Naive B cell (primary cell): ENCODE results near the gene SPATS2L. TPM values are rescaled to one million over a fixed set of nuclear protein-coding genes. Genes with fewer than 3 reads are reported as not detected.

Source experiments
- ATAC-seq, 2 donors: fragments of 150-1000 bp; cut with Tn5 transposase; 2 replicates each; pipeline ENCODE4 v1.10.0; 2021; ENCODE audit warnings: low read depth in 2 of 2, mild to moderate bottlenecking in 2 of 2, moderate library complexity in 2 of 2
- DNase-seq: peaks from one replicate; pipeline ENCODE4 v3.0.0; 2022
- H3K27ac Mint-ChIP-seq, 6 donors: one replicate each; pipeline ENCODE4 v1.8.0; 2020 to 2022; ENCODE audit warnings: mild to moderate bottlenecking in 6 of 6, mixed read lengths in 6 of 6, moderate library complexity in 5 of 6, inconsistent platforms in 2 of 6
- H3K27me3 Mint-ChIP-seq, 3 donors: one replicate each; pipeline ENCODE4 v1.8.0; 2021 to 2022; ENCODE audit warnings: mixed read lengths in 3 of 3, mild to moderate bottlenecking in 1 of 3
- H3K36me3 Mint-ChIP-seq, 2 donors: one replicate each; pipeline ENCODE4 v1.8.0; 2020 to 2022; ENCODE audit warnings: mixed read lengths in 2 of 2, inconsistent platforms in 1 of 2, mild to moderate bottlenecking in 1 of 2
- H3K4me1 Mint-ChIP-seq, 3 donors: one replicate each; pipeline ENCODE4 v1.8.0; 2020 to 2022; ENCODE audit warnings: mixed read lengths in 3 of 3, inconsistent platforms in 1 of 3, mild to moderate bottlenecking in 1 of 3, moderate library complexity in 1 of 3
- H3K4me3 Mint-ChIP-seq, 8 donors: one replicate each; pipeline ENCODE4 v1.8.0; 2020 to 2022; ENCODE audit warnings: mild to moderate bottlenecking in 8 of 8, mixed read lengths in 8 of 8, moderate library complexity in 8 of 8, inconsistent platforms in 2 of 8
- H3K9me3 Mint-ChIP-seq, 7 donors: one replicate each; pipeline ENCODE4 v1.8.0; 2020 to 2022; ENCODE audit warnings: mixed read lengths in 7 of 7, mild to moderate bottlenecking in 5 of 7, inconsistent platforms in 2 of 7, moderate library complexity in 1 of 7
- polyA plus RNA-seq, 6 donors: library from polyadenylated mRNA; unstranded; fragments of 300-500 nt; fragmentation: Illumina TruSeq; gene quantifications; one replicate each; pipeline ENCODE4 v1.2.3, GENCODE V29; 2021; ENCODE audit warnings: low read depth in 6 of 6

The SPATS2L gene
- polyA plus RNA-seq, 6 donors from 2014 or later: 0.33 to 2.8 (median 1.2) TPM; not detected in 3

GRCh38 chr2:200461846-200462710 lies 155.6 kb downstream of the SPATS2L start:
- Mint-ChIP-seq H3K4me3 (no peak overlapping the region), H3K27ac (no peak overlapping the region), H3K9me3 (no peaks in the 10 kb centered on the region), H3K4me1 (peaks cover 20 to 23% (median 22%) of the 10 kb centered on the region in 3 donors), H3K36me3 (no peaks in the 10 kb centered on the region), H3K27me3 (no peaks in the 10 kb centered on the region)
- no peak for DNase-seq
- ATAC-seq: no peak

DNA sequence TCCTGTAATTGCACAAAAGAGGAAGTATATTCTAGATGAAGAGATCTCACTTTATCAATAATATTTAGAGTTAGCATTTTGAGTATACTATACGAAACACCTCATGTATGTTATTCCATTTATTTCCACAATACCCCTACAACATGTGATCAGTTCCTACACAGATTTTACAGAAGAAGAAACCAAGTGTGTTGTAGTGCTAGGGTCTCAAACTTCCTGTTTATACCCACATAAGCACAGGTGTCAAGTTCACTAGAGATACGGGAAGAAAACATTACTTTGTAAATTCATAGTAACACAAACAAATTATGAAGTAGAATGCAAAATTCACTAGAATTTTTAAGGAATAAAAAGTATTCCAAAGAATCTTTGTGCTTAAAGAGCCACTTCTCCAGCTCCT lies 157.0 kb downstream of the SPATS2L start:
- H3K9me3 Mint-ChIP-seq: no peaks in the 10 kb centered on the region
- peak; percentile 60 to 72 for ATAC-seq
- peak overlapping the region in 1 of 6 donors; percentile 57 for H3K27ac Mint-ChIP-seq
- peaks cover 19 to 36% (median 26%) of the 10 kb centered on the region in 3 donors for H3K4me1 Mint-ChIP-seq
- no peaks in the 10 kb centered on the region for H3K36me3 Mint-ChIP-seq
- H3K27me3 Mint-ChIP-seq: no peaks in the 10 kb centered on the region
- no peak for DNase-seq
- no peak overlapping the region for H3K4me3 Mint-ChIP-seq

- Mint-ChIP-seq H3K4me1 (peaks cover 32 to 48% (median 35%) of the 10 kb centered on the region in 3 donors), H3K9me3 (no peaks in the 10 kb centered on the region), H3K36me3 (no peaks in the 10 kb centered on the region), H3K27me3 (no peaks in the 10 kb centered on the region), H3K4me3 (peak overlapping the region in 7 of 8 donors; percentile 0 to 83 (median 38)), H3K27ac (peak overlapping the region in 4 of 6 donors; percentile 9 to 81 (median 24))
- no peak for DNase-seq
- ATAC-seq: peak; percentile 51 to 57
These were observed 160.2 kb downstream of the SPATS2L start for GRCh38 chr2:200466425-200467418.

DNA sequence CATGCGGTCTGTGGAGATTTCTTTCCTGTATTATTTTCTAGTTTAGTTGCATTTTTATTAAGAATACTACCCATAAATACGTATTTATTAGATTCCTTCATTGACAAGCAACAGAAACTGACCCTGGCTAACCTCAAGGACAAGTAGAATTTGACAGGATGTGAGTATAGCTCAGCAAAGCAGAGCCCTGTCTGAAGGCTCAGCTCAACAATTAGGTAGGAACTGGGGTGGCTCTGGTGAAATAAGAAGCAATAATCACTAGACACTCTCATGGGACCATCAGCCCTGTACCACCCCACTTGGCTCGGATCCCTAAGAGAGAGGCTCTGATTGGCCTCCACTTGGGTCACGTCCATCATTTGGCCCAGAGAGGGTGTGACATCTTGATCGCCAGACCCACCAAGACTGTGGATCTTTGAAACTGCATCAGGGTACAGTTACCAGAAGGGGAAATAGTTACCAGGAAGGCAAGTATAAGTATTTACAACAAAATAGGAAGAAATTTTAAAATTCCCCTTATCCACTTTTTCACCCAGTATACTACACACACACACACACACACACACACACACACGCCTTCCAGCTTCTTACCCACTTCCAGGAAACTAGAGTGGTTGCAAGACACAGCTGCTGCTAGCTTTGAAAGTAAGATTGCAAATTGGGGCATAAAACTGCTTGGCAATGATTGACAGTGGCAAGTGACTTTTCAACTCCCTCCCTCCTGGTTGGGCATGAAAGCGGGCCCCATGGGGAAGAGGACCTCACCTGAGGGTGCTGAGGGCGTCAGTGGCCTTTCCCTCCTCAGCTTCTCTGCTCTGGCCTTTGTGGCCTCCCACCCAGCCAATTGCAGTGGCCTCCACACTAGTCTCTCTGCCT lies 161.6 kb downstream of the SPATS2L start:
- peaks cover 30 to 45% (median 36%) of the 10 kb centered on the region in 3 donors for H3K4me1 Mint-ChIP-seq
- H3K27ac Mint-ChIP-seq: peak overlapping the region in 2 of 6 donors; percentile 73 to 77
- no peak for ATAC-seq
- DNase-seq: no peak
- no peak overlapping the region for H3K4me3 Mint-ChIP-seq
- H3K27me3 Mint-ChIP-seq: no peaks in the 10 kb centered on the region
- H3K36me3 Mint-ChIP-seq: no peaks in the 10 kb centered on the region
- H3K9me3 Mint-ChIP-seq: no peaks in the 10 kb centered on the region

DNA sequence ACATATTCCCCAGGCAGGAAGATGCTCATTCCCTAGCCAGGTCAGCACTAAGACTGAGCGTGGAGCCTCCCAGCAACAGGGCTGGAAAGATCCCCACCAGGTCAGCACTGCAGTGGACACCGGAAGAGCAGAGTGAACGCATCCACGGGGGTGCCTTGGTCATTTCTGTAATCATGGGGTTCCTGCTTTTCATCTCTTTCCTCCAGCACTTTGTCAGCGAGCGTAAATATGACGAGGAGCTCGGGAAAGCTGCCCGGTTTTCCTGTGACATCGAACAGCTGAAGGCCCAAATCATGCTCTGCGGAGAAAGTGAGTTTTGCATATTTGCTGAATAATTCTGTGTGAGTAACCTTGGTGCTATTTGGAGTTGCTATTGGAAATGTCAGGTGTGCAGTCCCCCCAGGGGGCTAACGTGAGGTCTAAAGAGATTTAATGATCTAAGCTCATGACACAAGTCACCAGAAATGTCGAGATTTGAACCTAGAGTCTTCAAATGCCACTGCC lies 163.3 kb downstream of the SPATS2L start:
- peaks cover 23 to 39% (median 31%) of the 10 kb centered on the region in 3 donors for H3K4me1 Mint-ChIP-seq
- no peak overlapping the region for H3K4me3 Mint-ChIP-seq
- DNase-seq (no peak), ATAC-seq (no peak)
- H3K9me3 Mint-ChIP-seq: no peaks in the 10 kb centered on the region
- no peaks in the 10 kb centered on the region for H3K36me3 Mint-ChIP-seq
- H3K27ac Mint-ChIP-seq: no peak overlapping the region
- H3K27me3 Mint-ChIP-seq: no peaks in the 10 kb centered on the region

GRCh38 chr2:200470230-200470629 lies 163.7 kb downstream of the SPATS2L start:
- no peaks in the 10 kb centered on the region for H3K27me3 Mint-ChIP-seq
- peaks cover 19 to 39% (median 31%) of the 10 kb centered on the region in 3 donors for H3K4me1 Mint-ChIP-seq
- ATAC-seq (no peak), DNase-seq (no peak)
- H3K9me3 Mint-ChIP-seq: no peaks in the 10 kb centered on the region
- H3K27ac Mint-ChIP-seq: peak overlapping the region in 2 of 6 donors; percentile 30 to 61
- H3K36me3 Mint-ChIP-seq: no peaks in the 10 kb centered on the region
- no peak overlapping the region for H3K4me3 Mint-ChIP-seq

DNA sequence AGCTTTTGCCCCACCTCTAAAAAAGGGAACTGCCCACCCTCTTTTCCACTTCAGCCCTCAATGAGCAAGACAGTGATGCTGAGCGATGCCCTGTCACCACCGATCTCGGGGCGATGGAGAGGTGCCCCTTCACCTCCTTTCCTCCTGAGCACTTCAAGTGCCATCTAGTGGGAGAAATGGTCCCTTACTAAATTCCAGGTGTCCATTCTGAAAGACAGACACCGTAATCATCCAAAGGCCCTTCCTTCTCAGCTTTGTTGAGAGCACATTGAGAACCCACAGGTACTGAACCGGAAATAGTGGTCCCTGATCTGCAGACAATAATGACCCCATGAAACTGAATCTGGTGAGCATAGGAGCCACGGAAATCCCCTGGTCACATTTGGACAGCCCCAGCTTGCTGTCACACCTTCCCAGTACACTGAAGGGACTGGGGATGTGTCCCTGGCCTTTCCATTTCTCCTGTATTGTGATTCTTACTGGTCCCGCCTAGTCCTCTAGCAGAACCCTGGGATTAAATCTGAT lies 164.9 kb downstream of the SPATS2L start:
- Mint-ChIP-seq H3K27me3 (no peaks in the 10 kb centered on the region), H3K4me1 (peaks cover 15 to 31% (median 28%) of the 10 kb centered on the region in 3 donors), H3K27ac (peak overlapping the region in 2 of 6 donors; percentile 2 to 49), H3K36me3 (no peaks in the 10 kb centered on the region), H3K4me3 (peak overlapping the region in 5 of 8 donors; percentile 7 to 72 (median 48)), H3K9me3 (no peaks in the 10 kb centered on the region)
- peak; percentile 68 to 75 for ATAC-seq
- peak; percentile 45 for DNase-seq

GRCh38 chr2:200471928-200472645 lies 165.6 kb downstream of the SPATS2L start:
- DNase-seq (no peak), ATAC-seq (no peak)
- Mint-ChIP-seq H3K27me3 (no peaks in the 10 kb centered on the region), H3K4me1 (peaks cover 10 to 26% (median 24%) of the 10 kb centered on the region in 3 donors), H3K36me3 (no peaks in the 10 kb centered on the region), H3K4me3 (no peak overlapping the region), H3K27ac (no peak overlapping the region), H3K9me3 (no peaks in the 10 kb centered on the region)

GRCh38 chr2:200472853-200473464 lies 166.5 kb downstream of the SPATS2L start:
- Mint-ChIP-seq H3K4me3 (no peak overlapping the region), H3K4me1 (peaks cover 6 to 20% (median 17%) of the 10 kb centered on the region in 3 donors), H3K36me3 (no peaks in the 10 kb centered on the region), H3K9me3 (no peaks in the 10 kb centered on the region), H3K27ac (peak overlapping the region in 1 of 6 donors; percentile 32), H3K27me3 (no peaks in the 10 kb centered on the region)
- ATAC-seq: no peak
- DNase-seq: no peak

DNA sequence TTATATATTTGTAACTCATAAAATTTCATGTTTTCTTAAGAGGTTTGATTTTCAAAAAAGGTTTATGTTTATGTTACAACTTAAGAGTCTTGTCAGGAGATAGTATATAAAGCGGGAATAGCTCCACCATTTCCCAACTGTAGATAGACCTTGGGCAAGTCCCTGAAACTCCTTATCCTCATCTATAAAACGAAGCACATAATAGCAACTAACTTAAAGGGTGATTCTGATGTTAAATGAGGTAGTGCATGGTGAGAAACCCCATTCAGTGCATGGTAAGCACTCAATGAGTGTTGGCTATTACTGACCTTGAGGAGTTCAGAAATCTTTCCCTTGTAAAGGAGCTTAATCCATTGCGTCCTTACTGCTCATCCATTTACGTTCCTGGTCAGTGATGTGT lies 169.3 kb downstream of the SPATS2L start:
- Mint-ChIP-seq H3K4me1 (peaks cover 6 to 10% (median 6%) of the 10 kb centered on the region in 3 donors), H3K27me3 (no peaks in the 10 kb centered on the region), H3K9me3 (no peaks in the 10 kb centered on the region)

DNA sequence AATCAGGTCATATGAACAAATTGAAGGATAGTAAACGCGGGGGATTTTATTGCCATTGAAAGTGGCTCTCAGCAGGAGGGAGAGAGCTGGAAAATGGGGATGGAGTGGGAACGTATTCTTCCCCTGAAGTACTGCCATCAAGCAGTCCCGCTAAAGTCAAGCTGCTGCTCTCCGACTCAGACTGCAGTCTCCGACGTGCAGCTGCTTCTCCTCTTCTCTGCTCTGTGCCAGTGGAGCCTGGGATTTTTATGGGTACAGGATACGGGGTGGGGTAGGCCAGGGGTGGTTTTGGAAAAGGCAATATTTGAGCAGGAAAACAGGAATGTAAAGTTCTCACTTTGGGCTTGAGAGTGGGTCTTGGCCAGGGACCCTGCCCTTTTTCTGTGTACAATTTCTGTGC lies 170.3 kb downstream of the SPATS2L start:
- no peak overlapping the region for H3K4me3 Mint-ChIP-seq
- DNase-seq (no peak), ATAC-seq (no peak)
- H3K4me1 Mint-ChIP-seq: peaks cover 0 to 5% (median 3%) of the 10 kb centered on the region in 3 donors
- no peaks in the 10 kb centered on the region for H3K9me3 Mint-ChIP-seq
- no peaks in the 10 kb centered on the region for H3K27me3 Mint-ChIP-seq
- no peaks in the 10 kb centered on the region for H3K36me3 Mint-ChIP-seq
- H3K27ac Mint-ChIP-seq: peak overlapping the region in 1 of 6 donors; percentile 17

More for the DNA sequence above, 169.3 kb downstream of the SPATS2L start:
- Mint-ChIP-seq H3K4me3 (no peak overlapping the region), H3K36me3 (no peaks in the 10 kb centered on the region), H3K27ac (no peak overlapping the region)
- DNase-seq (no peak), ATAC-seq (no peak)
